NCI-H345 (cell line): ENCODE data around the gene KBTBD4.

Experiments
- DNase-seq: peaks from one replicate; lab custom pipeline; 2025; lab: John Stamatoyannopoulos, UW

Gene KBTBD4

GRCh38 chr11:47524291-47524874, 54.4 kb downstream of the KBTBD4 start:
- DNase-seq = no peak

- no peak for DNase-seq
Measured at GRCh38 chr11:47523490-47524225, 55.1 kb downstream of the KBTBD4 start.
